GM18907 (cell line): ENCODE data around the gene BUD23.

ENCODE experiments used
- ATAC-seq: cut with Tn5 transposase; IDR thresholded peaks from one replicate; pipeline ENCODE4 v1.9.1; 2021; ENCODE audit warnings: mild to moderate bottlenecking, moderate library complexity; ENCODE audit not compliant: unreplicated experiment

BUD23 gene

GRCh38 chr7:73738612-73739386 is 55.4 kb downstream of the BUD23 start, which contains the start of gene ABHD11:
TSS of gene ABHD11 (minus strand) at chr7:73738802. CDS start at chr7:73738770, 32 bp downstream.
- ATAC-seq: peak; percentile 89

- no peak for ATAC-seq
Observed at GRCh38 chr7:73739387-73739767, 56.0 kb downstream of the BUD23 start.

GRCh38 chr7:73740212-73740611 is 56.8 kb downstream of the BUD23 start:
- no peak for ATAC-seq

GRCh38 chr7:73740771-73741170 is 57.4 kb downstream of the BUD23 start:
- ATAC-seq: no peak

- ATAC-seq: no peak
Observed at GRCh38 chr7:73741600-73741999, 58.2 kb downstream of the BUD23 start.

GRCh38 chr7:73742338-73742752 is 58.9 kb downstream of the BUD23 start:
- ATAC-seq: no peak

- ATAC-seq: no peak
Observed at GRCh38 chr7:73742753-73743641, 59.6 kb downstream of the BUD23 start.

- no peak for ATAC-seq
Observed at GRCh38 chr7:73746378-73746777, 63.0 kb downstream of the BUD23 start.
